CD14-positive monocyte (primary cell): Measurements from ENCODE around the gene PALM2AKAP2. TPM values are rescaled to one million over a fixed set of nuclear protein-coding genes. Genes with fewer than 3 reads are reported as not detected.

Source experiments
- DNase-seq, 3 donors: peaks; one replicate each; pipeline ENCODE4 v3.0.0-alpha.2; 2011 to 2022
- H2AFZ ChIP-seq: 2 replicates; pipeline ENCODE4 v1.6.0; 2012; ENCODE audit warnings: mild to moderate bottlenecking, low read depth, low read length, inconsistent platforms; ENCODE audit not compliant: insufficient read depth, poor library complexity, severe bottlenecking
- H3K27ac ChIP-seq, 2 donors: 1 replicate in 1 of 2; 2 replicates in 1 of 2; pipeline ENCODE4 v1.5.1; 2012 to 2013; ENCODE audit warnings: low read length in 2 of 2, control low read depth in 1 of 2, inconsistent platforms in 1 of 2, low read depth in 1 of 2, mild to moderate bottlenecking in 1 of 2
- H3K27me3 ChIP-seq, 2 donors: one replicate each; pipeline versions ENCODE4 v1.6.0 to v1.6.1; 2011 to 2013; ENCODE audit warnings: low read length in 2 of 2; ENCODE audit not compliant: control insufficient read depth in 2 of 2, insufficient read depth in 2 of 2
- H3K36me3 ChIP-seq, 2 donors: replicated peaks in 1 of 2; 1 replicate in 1 of 2; 2 replicates in 1 of 2; pipeline versions ENCODE4 v1.5.1 to v1.6.1; 2012 to 2013; ENCODE audit warnings: low read length in 2 of 2, control low read depth in 1 of 2, inconsistent platforms in 1 of 2, mild to moderate bottlenecking in 1 of 2; ENCODE audit not compliant: insufficient read depth in 2 of 2, control insufficient read depth in 1 of 2
- H3K4me1 ChIP-seq, 2 donors: 1 replicate in 1 of 2; 2 replicates in 1 of 2; pipeline versions ENCODE4 v1.5.1 to v1.6.1; 2012 to 2013; ENCODE audit warnings: low read length in 2 of 2, control low read depth in 1 of 2, inconsistent platforms in 1 of 2, mild to moderate bottlenecking in 1 of 2, moderate library complexity in 1 of 2; ENCODE audit not compliant: insufficient read depth in 2 of 2, control insufficient read depth in 1 of 2
- H3K4me2 ChIP-seq: replicated peaks from 2 replicates; pipeline ENCODE3; 2012; ENCODE audit warnings: low read length, moderate library complexity, mild to moderate bottlenecking; ENCODE audit not compliant: poor library complexity, severe bottlenecking; ENCODE audit errors: extremely low read depth
- H3K4me3 ChIP-seq, 3 experiments: fragments of 200-600 bp in 1 of 3; sonication (generic) in 1 of 3; replicated peaks in 1 of 3; 1 replicate in 2 of 3; 2 replicates in 1 of 3; pipeline ENCODE4 v1.5.1; 2011 to 2013; ENCODE audit warnings: low read length in 3 of 3, mild to moderate bottlenecking in 3 of 3, control low read depth in 2 of 3, low read depth in 2 of 3, inconsistent platforms in 1 of 3, moderate library complexity in 1 of 3
- H3K79me2 ChIP-seq: 2 replicates; pipeline ENCODE4 v1.6.0; 2012; ENCODE audit warnings: mild to moderate bottlenecking, control low read depth, inconsistent platforms, low read length, moderate library complexity; ENCODE audit not compliant: insufficient read depth
- H3K9ac ChIP-seq: 2 replicates; pipeline ENCODE4 v1.6.0; 2017; ENCODE audit warnings: low read length, mild to moderate bottlenecking; ENCODE audit not compliant: insufficient read depth, poor library complexity, severe bottlenecking
- H3K9me3 ChIP-seq, 2 donors: replicated peaks in 1 of 2; 1 replicate in 1 of 2; 2 replicates in 1 of 2; pipeline versions ENCODE4 v1.5.1 to v1.6.1; 2012 to 2013; ENCODE audit warnings: low read length in 2 of 2, control low read depth in 1 of 2; ENCODE audit not compliant: control insufficient read depth in 1 of 2, insufficient read depth in 1 of 2
- H4K20me1 ChIP-seq: 2 replicates; pipeline ENCODE4 v1.6.0; 2012; ENCODE audit warnings: mild to moderate bottlenecking, low read length, control low read depth, moderate library complexity; ENCODE audit not compliant: insufficient read depth
- H3K27ac Mint-ChIP-seq, 7 donors: one replicate each; pipeline ENCODE4 v1.8.0; 2020; ENCODE audit warnings: mild to moderate bottlenecking in 7 of 7, mixed read lengths in 7 of 7, moderate library complexity in 6 of 7, inconsistent platforms in 2 of 7
- H3K27me3 Mint-ChIP-seq, 3 donors: one replicate each; pipeline ENCODE4 v1.8.0; 2021 to 2022; ENCODE audit warnings: low read depth in 3 of 3, mild to moderate bottlenecking in 3 of 3, mixed read lengths in 3 of 3, moderate library complexity in 3 of 3, inconsistent platforms in 1 of 3
- H3K36me3 Mint-ChIP-seq, 2 donors: one replicate each; pipeline ENCODE4 v1.8.0; 2020; ENCODE audit warnings: mixed read lengths in 2 of 2, inconsistent platforms in 1 of 2, mild to moderate bottlenecking in 1 of 2
- H3K4me1 Mint-ChIP-seq: one replicate; pipeline ENCODE4 v1.8.0; 2020; ENCODE audit warnings: mild to moderate bottlenecking, mixed read lengths
- H3K4me3 Mint-ChIP-seq, 2 donors: one replicate each; pipeline ENCODE4 v1.8.0; 2020; ENCODE audit warnings: mild to moderate bottlenecking in 2 of 2, mixed read lengths in 2 of 2, moderate library complexity in 1 of 2
- H3K9me3 Mint-ChIP-seq, 7 donors: one replicate each; pipeline ENCODE4 v1.8.0; 2020 to 2022; ENCODE audit warnings: mixed read lengths in 7 of 7, mild to moderate bottlenecking in 6 of 7, moderate library complexity in 6 of 7, inconsistent platforms in 2 of 7
- CTCF ChIP-seq: fragments of 200-600 bp; IDR thresholded peaks from one replicate; pipeline ENCODE4 v1.8.0; 2022; ENCODE audit warnings: antibody characterized with exemption, mild to moderate bottlenecking
- WGBS: methylation state at CpG from one replicate; pipeline ENCODE4 v1.1.5; 2013; ENCODE audit warnings: missing lambda C conversion rate; ENCODE audit not compliant: insufficient coverage; 5-methylcytosine and 5-hydroxymethylcytosine counted together
- intact Hi-C, 2 donors: fragments of 100-400 bp; cut with micrococcal nuclease; formaldehyde crosslinking; loops; one replicate each; pipeline versions ENCODE4 v1.15.0 to v1.15.1; 2023
- polyA plus RNA-seq, 3 donors: library from polyadenylated mRNA; depleted of rRNA in 1 of 3; unstranded in 2 of 3; stranded (reverse) in 1 of 3; fragments of 300-500 nt in 2 of 3; fragments of >200 nt in 1 of 3; fragmentation: Illumina TruSeq in 2 of 3; gene quantifications; 1 replicate in 2 of 3; 2 replicates in 1 of 3; pipeline ENCODE4 v1.2.3, GENCODE V29; 2012 to 2021

PALM2AKAP2 gene
- polyA plus RNA-seq, 3 donors = not detected

- peaks cover 8 to 26% (median 10%) of the 10 kb centered on the region in 3 donors for H3K27me3 Mint-ChIP-seq
- peak overlapping the region in 1 of 2 donors; percentile 46 for H3K4me3 Mint-ChIP-seq
- H3K9me3 Mint-ChIP-seq = peaks cover 0 to 5% (median 4%) of the 10 kb centered on the region in 7 donors
- Histone ChIP-seq H3K36me3 (no peaks in the 10 kb centered on the region), H3K4me3 (peak overlapping the region in 1 of 3 experiments; percentile 7), H3K27me3 (peaks cover 2 to 8% of the 10 kb centered on the region in 2 donors), H3K9me3 (no peaks in the 10 kb centered on the region), H3K4me2 (peak overlapping the region; percentile 17), H3K79me2 (no peaks in the 10 kb centered on the region), H3K4me1 (peaks cover 7 to 9% of the 10 kb centered on the region in 2 donors), H4K20me1 (no peaks in the 10 kb centered on the region), H3K27ac (no peak overlapping the region), H3K9ac (no peak overlapping the region), H2AFZ (no peak overlapping the region)
- intact Hi-C loops = no loop called here
- H3K27ac Mint-ChIP-seq = no peak overlapping the region
- H3K36me3 Mint-ChIP-seq = no peaks in the 10 kb centered on the region
- no peak for TF ChIP-seq CTCF
- WGBS = no CpG with 5 or more reads among the region's 2 CpGs
- DNase-seq = peak; percentile 7 to 29 (median 10)
- peaks cover 11% of the 10 kb centered on the region for H3K4me1 Mint-ChIP-seq
Observed at GRCh38 chr9:109733690-109734089, 46.3 kb upstream of the PALM2AKAP2 start.

- Histone ChIP-seq H3K27me3 (peaks cover 3 to 7% of the 10 kb centered on the region in 2 donors), H3K9me3 (no peaks in the 10 kb centered on the region), H3K4me2 (no peak overlapping the region), H3K79me2 (no peaks in the 10 kb centered on the region), H3K36me3 (no peaks in the 10 kb centered on the region), H3K27ac (no peak overlapping the region), H3K4me3 (no peak overlapping the region), H3K9ac (no peak overlapping the region), H4K20me1 (no peaks in the 10 kb centered on the region), H2AFZ (no peak overlapping the region), H3K4me1 (peaks cover 7 to 9% of the 10 kb centered on the region in 2 donors)
- no CpG with 5 or more reads among the region's 2 CpGs for WGBS
- TF ChIP-seq CTCF = no peak
- H3K9me3 Mint-ChIP-seq = peaks cover 0 to 5% (median 3%) of the 10 kb centered on the region in 7 donors
- no peak overlapping the region for H3K4me3 Mint-ChIP-seq
- H3K4me1 Mint-ChIP-seq = peaks cover 11% of the 10 kb centered on the region
- H3K36me3 Mint-ChIP-seq = no peaks in the 10 kb centered on the region
- intact Hi-C loops = no loop called here
- peaks cover 10 to 23% (median 11%) of the 10 kb centered on the region in 3 donors for H3K27me3 Mint-ChIP-seq
- no peak for DNase-seq
- H3K27ac Mint-ChIP-seq = no peak overlapping the region
Observed at GRCh38 chr9:109734814-109735213, 45.2 kb upstream of the PALM2AKAP2 start.
